HEK293 (cell line): ENCODE results near the gene DPF3.

Experiments
- CTCF ChIP-seq: fragments of 450-650 bp; formaldehyde crosslinking; IDR thresholded peaks from 2 replicates; pipeline ENCODE4 v1.5.1; 2016; ENCODE audit warnings: missing biosample characterization, missing genetic modification characterization
- TRIM28 ChIP-seq: IDR thresholded peaks from 2 replicates; pipeline ENCODE4 v1.6.1; 2011; ENCODE audit warnings: low read length, control low read depth, borderline replicate concordance
- ZNF202 ChIP-seq: fragments of 450-650 bp; formaldehyde crosslinking; IDR thresholded peaks from 2 replicates; pipeline ENCODE4 v1.5.1; 2016; ENCODE audit warnings: missing biosample characterization, missing genetic modification characterization, borderline replicate concordance
- ZNF274 ChIP-seq, 2 experiments: fragments of 200-500 bp in 1 of 2; fragments of 450-650 bp in 1 of 2; sonication (Bioruptor generic) in 1 of 2; formaldehyde crosslinking in 1 of 2; IDR thresholded peaks; 2 replicates each; pipeline versions ENCODE4 v1.5.1 to v1.6.1; 2014 to 2016; ENCODE audit warnings: borderline replicate concordance in 1 of 2, inconsistent platforms in 1 of 2, low read length in 1 of 2, missing biosample characterization in 1 of 2, missing genetic modification characterization in 1 of 2
- ZNF580 ChIP-seq: fragments of 450-650 bp; formaldehyde crosslinking; IDR thresholded peaks from 2 replicates; pipeline ENCODE4 v1.5.1; 2016; ENCODE audit warnings: missing biosample characterization, missing genetic modification characterization
- ZNF768 ChIP-seq: fragments of 450-650 bp; formaldehyde crosslinking; IDR thresholded peaks from 2 replicates; pipeline ENCODE4 v1.5.1; 2018; ENCODE audit warnings: missing biosample characterization, mild to moderate bottlenecking, missing genetic modification characterization
- ZSCAN30 ChIP-seq: fragments of 450-650 bp; IDR thresholded peaks from 2 replicates; pipeline ENCODE4 v1.5.1; 2018; ENCODE audit warnings: missing biosample characterization, mild to moderate bottlenecking, missing genetic modification characterization, moderate library complexity

DNA sequence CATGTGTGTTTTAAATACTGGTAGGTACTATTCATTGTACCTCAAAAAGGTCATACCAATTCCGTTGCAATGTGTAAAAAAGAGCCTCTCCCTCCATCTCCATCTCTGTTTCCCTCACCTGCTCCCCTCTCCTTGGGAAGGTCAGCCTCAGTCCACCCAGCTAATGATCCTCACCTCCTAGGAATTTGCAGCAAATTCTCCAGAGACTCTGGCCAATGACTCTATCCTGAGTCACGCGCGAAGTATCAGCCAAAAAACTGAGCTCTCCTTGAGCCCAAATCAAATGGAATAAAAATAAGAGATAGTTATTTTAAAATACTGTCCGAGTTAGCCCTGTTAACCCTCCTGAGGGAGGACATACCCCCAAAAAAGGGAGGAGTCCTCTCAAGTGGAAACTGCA lies 148.4 kb downstream of the DPF3 start:
- TF ChIP-seq ZNF274 (IDR thresholded peaks at IDR 0.05; ENCODE audit: low read length): no peak
- no peak for TF ChIP-seq ZNF274 (tag by site-specific recombination; IDR thresholded peaks at IDR 0.05; ENCODE audit: borderline replicate concordance)
- TF ChIP-seq ZNF768 (tag by site-specific recombination): no peak
- TF ChIP-seq CTCF (tag by site-specific recombination): no peak
- TF ChIP-seq ZSCAN30: no peak
- no peak for TF ChIP-seq ZNF580
- no peak for TF ChIP-seq ZNF202 (tag by site-specific recombination)
- TF ChIP-seq TRIM28: no peak
